ENCODE measurements around the gene COX19. TPM values are rescaled to one million over a fixed set of nuclear protein-coding genes. Genes with fewer than 3 reads are reported as not detected.

The COX19 gene
- total RNA-seq, 1 experiment from 2014 or later: 12.3 TPM

DNA sequence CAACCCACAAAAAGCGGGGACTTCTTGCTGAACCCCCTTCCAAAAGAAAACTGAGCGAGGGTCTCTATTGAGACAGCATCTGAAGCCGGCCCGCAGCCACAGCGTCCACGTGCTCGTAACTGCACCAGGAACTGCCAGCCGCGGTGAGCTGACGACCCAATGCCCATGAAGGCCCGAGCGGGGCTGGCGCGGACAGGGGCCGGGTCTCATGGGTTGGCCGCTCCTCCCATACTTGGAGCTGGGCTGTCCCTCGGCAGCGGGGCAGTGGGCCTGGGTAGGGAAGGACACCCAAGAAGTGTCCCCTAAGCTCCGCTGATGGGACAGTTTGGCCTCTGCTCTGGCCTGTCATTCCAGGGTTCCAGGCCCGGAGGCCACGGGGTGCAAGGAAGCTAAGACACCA, 30.0 kb upstream of the COX19 start:
- Histone ChIP-seq H3K9ac (ENCODE audit: extremely low read depth, insufficient read length, low read length) (no peak overlapping the region), H3K79me2 (ENCODE audit: insufficient read depth, low read length) (no peaks in the 10 kb centered on the region), H3K23ac (ENCODE audit: insufficient read length, low read depth, low read length) (no peak overlapping the region), H3K18ac (ENCODE audit: insufficient read length, low read depth, low read length) (no peak overlapping the region), H3K4me1 (ENCODE audit: insufficient read depth, low read length) (no peaks in the 10 kb centered on the region), H3K56ac (ENCODE audit: insufficient read length, low read depth, low read length) (no peak overlapping the region), H3K14ac (ENCODE audit: insufficient read depth, low read length) (no peak overlapping the region; the same call in 1 of the 2 replicates), H2BK12ac (ENCODE audit: insufficient read length, low read depth, low read length) (no peak overlapping the region), H2AK5ac (ENCODE audit: insufficient read length, low read length) (no peak overlapping the region), H3K23me2 (ENCODE audit: insufficient read length, low read depth, low read length, poor library complexity, severe bottlenecking) (no peaks in the 10 kb centered on the region), H3K4me2 (ENCODE audit: insufficient read depth, insufficient read length, low read length) (no peak overlapping the region), H4K20me1 (ENCODE audit: control insufficient read depth, insufficient read depth, insufficient read length) (no peaks in the 10 kb centered on the region), H2BK120ac (ENCODE audit: low read depth, low read length, poor library complexity, severe bottlenecking) (no peak overlapping the region), H2BK20ac (ENCODE audit: low read depth, low read length, poor library complexity, severe bottlenecking) (no peak overlapping the region), H4K5ac (ENCODE audit: insufficient read length, low read depth, low read length) (no peak overlapping the region), H3K9me3 (ENCODE audit: control insufficient read depth, low read depth, low read length) (no peaks in the 10 kb centered on the region), H4K8ac (replicated peaks; ENCODE audit: insufficient read length, low read depth, low read length) (no peak overlapping the region), H4K91ac (ENCODE audit: insufficient read length, low read depth, low read length) (no peak overlapping the region), H3K79me1 (ENCODE audit: insufficient read depth, low read depth, low read length, poor library complexity, severe bottlenecking) (no peaks in the 10 kb centered on the region), H2AFZ (ENCODE audit: low read length) (no peak overlapping the region), H3T11ph (ENCODE audit: low read length) (no peak overlapping the region), H3K27me3 (ENCODE audit: insufficient read depth, low read length) (no peaks in the 10 kb centered on the region), H3K27ac (ENCODE audit: insufficient read length, low read depth, low read length) (no peak overlapping the region), H2BK5ac (ENCODE audit: insufficient read length, low read length) (no peak overlapping the region), H3K4ac (ENCODE audit: low read depth, low read length) (no peak overlapping the region), H2BK15ac (ENCODE audit: low read depth, low read length) (no peak overlapping the region)
- no peak overlapping the region for H3K4me3 Mint-ChIP-seq
- no CpG with 5 or more reads among the region's 21 CpGs for WGBS (ENCODE audit: extremely low coverage, insufficient read length, low lambda C conversion rate)
- TF ChIP-seq, protein P1, sequence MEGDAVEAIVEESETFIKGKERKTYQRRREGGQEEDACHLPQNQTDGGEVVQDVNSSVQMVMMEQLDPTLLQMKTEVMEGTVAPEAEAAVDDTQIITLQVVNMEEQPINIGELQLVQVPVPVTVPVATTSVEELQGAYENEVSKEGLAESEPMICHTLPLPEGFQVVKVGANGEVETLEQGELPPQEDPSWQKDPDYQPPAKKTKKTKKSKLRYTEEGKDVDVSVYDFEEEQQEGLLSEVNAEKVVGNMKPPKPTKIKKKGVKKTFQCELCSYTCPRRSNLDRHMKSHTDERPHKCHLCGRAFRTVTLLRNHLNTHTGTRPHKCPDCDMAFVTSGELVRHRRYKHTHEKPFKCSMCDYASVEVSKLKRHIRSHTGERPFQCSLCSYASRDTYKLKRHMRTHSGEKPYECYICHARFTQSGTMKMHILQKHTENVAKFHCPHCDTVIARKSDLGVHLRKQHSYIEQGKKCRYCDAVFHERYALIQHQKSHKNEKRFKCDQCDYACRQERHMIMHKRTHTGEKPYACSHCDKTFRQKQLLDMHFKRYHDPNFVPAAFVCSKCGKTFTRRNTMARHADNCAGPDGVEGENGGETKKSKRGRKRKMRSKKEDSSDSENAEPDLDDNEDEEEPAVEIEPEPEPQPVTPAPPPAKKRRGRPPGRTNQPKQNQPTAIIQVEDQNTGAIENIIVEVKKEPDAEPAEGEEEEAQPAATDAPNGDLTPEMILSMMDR (conservative IDR thresholded peaks at IDR 0.05): no peak
- no peak overlapping the region for H3K27ac Mint-ChIP-seq
- H3K9me3 Mint-ChIP-seq: no peaks in the 10 kb centered on the region; a peak in 2 of 5 replicates
- no peaks in the 10 kb centered on the region for H3K27me3 Mint-ChIP-seq (ENCODE audit: low read depth)
- peaks cover 2 to 10% of the 10 kb centered on the region in 2 experiments; a peak in 2 of 4 replicates for H3K4me1 Mint-ChIP-seq
- H3K36me3 Mint-ChIP-seq (ENCODE audit: insufficient read depth in 1 of 3, low read depth in 3 of 3): peaks cover 4 to 17% (median 9%) of the 10 kb centered on the region in 3 experiments; a peak in 6 of 7 replicates
- no peak for DNase-seq

Measured in H9 (cell line).